GM21528 (cell line): ENCODE results near the gene FKBP5.
"Not testable (repeated sequence)": the region's sequence is repeated elsewhere in the genome, so short reads cannot be mapped to it uniquely, and the experiment has no call there.

Experiments used
- ATAC-seq: cut with Tn5 transposase; IDR thresholded peaks from one replicate; pipeline ENCODE4 v1.9.1; 2021; ENCODE audit warnings: mild to moderate bottlenecking, moderate library complexity; ENCODE audit not compliant: unreplicated experiment, low FRiP score

Gene FKBP5

GRCh38 chr6:35694462-35694861 lies 5.7 kb upstream of the FKBP5 start:
- ATAC-seq: no peak

- no peak for ATAC-seq
These were observed 2.5 kb upstream of the FKBP5 start for GRCh38 chr6:35691027-35691824.

DNA sequence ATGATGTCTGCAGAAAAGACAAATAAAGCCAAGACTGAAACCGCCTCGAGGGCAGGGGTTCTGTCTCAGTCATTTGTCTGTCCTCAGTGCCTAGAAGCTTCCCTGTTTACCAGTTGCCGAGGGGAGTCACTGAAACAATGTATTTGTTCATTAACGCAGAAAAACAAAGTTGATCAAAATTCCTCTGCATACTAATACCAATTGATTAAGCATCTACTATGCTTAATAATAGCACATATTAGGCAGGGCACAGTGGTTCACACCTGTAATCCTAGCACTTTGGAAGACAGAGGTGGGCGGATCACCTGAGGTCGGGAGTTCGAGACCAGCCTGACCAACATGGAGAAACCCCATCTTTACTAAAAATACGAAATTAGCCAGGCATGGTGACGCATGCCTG lies 1.8 kb upstream of the FKBP5 start:
- ATAC-seq: no peak

DNA sequence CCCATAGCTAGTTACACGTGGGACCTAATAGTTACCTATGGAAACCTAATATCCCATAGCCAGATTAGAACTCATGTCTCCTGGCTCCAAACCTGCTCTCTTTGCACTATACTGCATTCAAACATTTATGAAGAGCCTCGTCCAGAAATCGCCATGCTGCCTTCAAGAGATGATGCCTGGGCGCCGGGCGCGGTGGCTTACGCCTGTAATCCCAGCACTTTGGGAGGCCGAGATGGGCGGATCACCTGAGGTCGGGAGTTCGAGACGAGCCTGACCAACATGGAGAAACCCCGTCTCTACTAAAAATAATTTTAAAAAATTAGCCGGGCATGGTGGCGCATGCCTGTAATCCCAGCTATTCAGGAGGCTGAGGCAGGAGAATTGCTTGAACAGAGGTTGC lies 1.3 kb upstream of the FKBP5 start:
- not testable (repeated sequence) for ATAC-seq

- peak; percentile 43 for ATAC-seq
These were observed 784 bp downstream of the FKBP5 start for GRCh38 chr6:35687658-35688604.

DNA sequence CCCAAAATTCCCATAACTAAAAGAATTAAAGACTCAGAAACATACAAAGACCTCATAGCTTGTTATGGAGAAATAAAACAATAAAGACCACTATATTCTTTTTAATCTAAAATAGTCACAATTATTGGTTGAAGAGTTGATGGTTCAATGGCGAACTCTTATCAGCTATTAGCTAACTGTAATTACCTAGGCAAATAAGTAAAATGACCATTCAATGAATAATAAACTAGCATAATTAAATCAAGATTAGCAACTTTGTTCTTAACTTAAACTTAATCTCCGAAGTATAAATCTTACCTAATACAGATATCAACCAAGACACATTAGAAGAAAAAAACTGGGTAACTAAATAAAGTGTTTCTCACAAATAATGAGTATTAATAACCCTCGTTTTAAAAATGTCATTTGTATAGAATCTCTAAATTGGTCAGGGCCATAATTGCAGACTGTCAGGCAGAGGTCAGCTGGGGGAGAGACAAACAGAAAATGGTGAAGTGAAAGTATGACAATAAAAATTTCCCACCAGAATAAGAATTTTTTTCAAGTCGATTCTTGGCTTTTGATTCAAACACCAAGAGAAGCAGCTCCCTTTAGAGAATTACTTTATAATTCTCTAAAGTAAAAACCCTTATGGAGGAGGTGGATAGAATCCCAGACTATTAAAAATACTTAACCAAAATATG lies 1.7 kb downstream of the FKBP5 start:
- ATAC-seq: no peak

- no peak for ATAC-seq
These were observed 2.3 kb downstream of the FKBP5 start for GRCh38 chr6:35686436-35686835.

- no peak for ATAC-seq
These were observed 5.4 kb downstream of the FKBP5 start for GRCh38 chr6:35683267-35683666.

GRCh38 chr6:35681298-35681697 lies 7.4 kb downstream of the FKBP5 start:
- ATAC-seq: no peak

DNA sequence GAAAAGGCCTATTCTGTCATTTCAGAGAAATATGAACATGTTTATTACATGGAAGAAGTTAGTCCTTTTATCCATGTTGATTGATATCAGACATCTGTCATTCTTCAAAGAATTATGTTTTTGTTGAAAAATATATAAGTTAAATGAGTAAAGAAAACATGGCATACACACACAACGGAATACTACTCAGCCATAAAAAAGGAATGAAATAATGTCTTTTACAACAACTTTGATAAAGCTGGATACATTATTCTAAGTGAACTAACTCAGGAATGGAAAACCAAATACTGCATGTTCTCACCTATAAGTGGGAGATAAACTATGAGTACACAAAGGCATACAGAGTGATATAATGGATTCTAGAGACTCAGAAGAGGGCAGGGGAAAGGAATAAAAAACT lies 9.3 kb downstream of the FKBP5 start:
- ATAC-seq: no peak

DNA sequence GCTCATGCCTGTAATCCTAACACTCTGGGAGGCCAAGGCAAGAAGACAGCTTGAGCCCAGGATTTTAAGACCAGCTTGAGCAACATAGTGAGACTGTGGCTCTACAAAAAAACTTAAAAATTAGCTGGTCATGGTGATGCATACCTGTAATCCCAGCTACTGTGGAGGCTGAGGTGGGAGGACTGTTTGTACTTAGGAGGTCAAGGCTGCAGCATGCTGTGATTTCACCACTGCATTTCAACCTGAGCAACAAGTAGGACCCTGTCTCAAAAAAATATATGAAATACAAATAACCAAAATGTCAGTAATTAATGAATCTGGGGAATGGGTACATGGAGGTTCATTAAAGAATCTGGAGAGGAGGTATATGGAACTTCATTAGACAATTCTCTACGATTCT lies 9.9 kb downstream of the FKBP5 start:
- ATAC-seq: no peak

GRCh38 chr6:35678021-35678654 lies 10.6 kb downstream of the FKBP5 start:
- ATAC-seq: no peak

GRCh38 chr6:35677456-35677855 lies 11.3 kb downstream of the FKBP5 start:
- ATAC-seq: no peak

GRCh38 chr6:35675871-35676459 lies 12.8 kb downstream of the FKBP5 start:
- ATAC-seq: no peak

- no peak for ATAC-seq
These were observed 14.1 kb downstream of the FKBP5 start for GRCh38 chr6:35674594-35674993.

DNA sequence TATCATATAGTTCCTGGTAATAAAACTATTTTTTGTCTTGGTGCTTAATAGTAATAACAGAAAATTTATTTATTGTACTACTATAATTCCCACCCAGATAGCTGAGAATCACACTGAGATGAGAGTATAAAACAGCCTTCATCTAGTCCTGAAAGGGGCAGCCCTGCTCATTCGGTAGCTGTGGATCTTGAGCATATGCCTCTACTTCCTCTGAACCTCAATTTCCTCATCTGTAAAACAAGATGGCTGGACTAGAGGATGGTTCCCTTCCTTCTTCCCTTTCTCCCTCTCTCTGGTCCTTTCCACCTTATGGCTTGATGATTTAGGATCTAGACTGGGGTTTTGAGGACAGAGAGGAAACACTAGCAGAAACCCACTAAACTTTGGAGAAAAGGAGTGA lies 15.0 kb downstream of the FKBP5 start:
- ATAC-seq: no peak

- not testable (repeated sequence) for ATAC-seq
These were observed 15.4 kb downstream of the FKBP5 start for GRCh38 chr6:35673284-35673666.

- ATAC-seq: not testable (repeated sequence)
These were observed 18.3 kb downstream of the FKBP5 start for GRCh38 chr6:35670453-35670852.

DNA sequence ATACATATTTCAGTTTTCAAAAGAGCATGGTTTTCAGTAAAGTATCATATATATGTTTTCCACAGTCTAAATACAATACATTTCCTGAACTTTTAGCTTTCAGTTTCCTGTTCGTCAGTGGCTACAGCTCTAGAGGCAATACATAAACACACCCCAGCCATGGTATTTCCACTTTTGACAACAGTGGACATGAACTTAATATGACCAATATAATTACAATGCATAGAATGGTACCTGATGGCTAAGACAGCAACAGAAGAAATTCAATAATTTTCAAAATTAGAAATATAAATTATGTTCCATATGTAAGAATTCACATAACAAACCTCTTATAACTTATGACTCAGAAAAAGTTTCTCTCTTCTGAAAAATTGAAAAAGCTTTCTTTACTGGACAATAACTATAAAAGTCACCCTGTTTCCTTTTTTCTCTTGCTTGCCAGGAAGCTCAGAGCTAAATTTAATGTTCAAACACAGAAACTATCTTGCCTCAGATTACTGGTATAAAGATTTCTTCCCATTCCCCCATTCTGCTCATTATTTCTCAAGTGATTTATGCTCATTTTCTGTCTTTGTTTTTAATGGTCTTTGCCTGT lies 19.2 kb downstream of the FKBP5 start:
- ATAC-seq: no peak
